ENCODE results near the gene ZNF165. TPM values are rescaled to one million over a fixed set of nuclear protein-coding genes. Genes with fewer than 3 reads are reported as not detected.

The ZNF165 gene
- total and polyA plus RNA-seq, 2 of the 13 experiments (the other 11 are each of a cell fraction or from before 2014, with no cell fraction given) = 0.58 to 8.6 TPM

DNA sequence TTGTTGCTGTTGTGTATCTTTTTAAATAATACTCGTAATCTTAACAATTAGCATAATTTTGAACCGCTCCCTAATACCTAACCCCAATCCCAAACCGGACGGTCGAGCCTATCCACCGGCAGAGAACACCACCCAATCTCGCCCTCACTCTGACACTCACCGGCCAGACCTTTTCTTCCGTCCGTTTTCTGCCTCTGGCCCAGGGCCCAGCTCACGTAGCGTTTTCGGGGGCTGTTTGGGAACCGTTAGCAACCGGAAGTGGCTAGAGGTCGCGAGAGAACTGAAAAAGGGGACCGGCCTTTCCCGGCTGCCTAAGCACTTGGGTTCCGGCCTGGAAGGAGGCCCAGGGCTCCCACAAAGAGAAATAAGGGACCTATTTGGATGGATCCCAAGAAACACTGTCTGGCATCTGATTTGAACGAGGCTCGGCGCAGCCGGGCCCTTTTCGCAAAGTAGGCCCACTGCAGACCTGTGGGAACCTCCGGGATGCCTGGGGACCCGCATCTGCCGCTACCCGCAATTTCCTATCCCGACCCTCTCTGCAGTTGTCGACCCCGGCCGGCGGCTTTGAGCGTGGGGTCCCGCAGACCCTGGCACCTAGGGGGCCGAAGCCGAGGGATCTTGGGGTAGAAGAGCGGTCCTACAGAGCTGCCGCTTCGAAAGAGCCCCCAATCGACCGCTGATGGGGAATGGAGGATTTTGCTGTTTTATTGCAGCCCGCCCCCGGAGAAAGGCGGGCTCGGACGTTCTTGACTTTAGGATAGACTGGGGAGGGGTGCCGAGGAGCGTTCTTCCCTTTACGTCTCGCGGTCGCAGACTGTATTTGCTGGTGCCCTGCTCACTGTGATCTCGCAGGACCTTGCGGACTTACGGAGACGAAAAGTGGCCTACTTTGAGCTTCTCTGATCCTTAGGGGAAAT is 56.5 kb downstream of the ZNF165 start (continued):
- TF ChIP-seq ZNF564 (CRISPR knock-in tag; IDR thresholded peaks at IDR 0.05) (peak; percentile 89), IRX3 (CRISPR knock-in tag; IDR thresholded peaks at IDR 0.05; ENCODE audit: borderline replicate concordance, low read depth) (no peak), SAP130 (CRISPR knock-in tag; IDR thresholded peaks at IDR 0.05; ENCODE audit: low read depth) (peak; percentile 99), KAT2B (IDR thresholded peaks at IDR 0.05; ENCODE audit: borderline replicate concordance, low read depth, low read length) (no peak), ZBTB7A (CRISPR knock-in tag; IDR thresholded peaks at IDR 0.05) (peak; percentile 54; the same call in 1 of the 2 replicates), ZFP62 (CRISPR knock-in tag; IDR thresholded peaks at IDR 0.05) (no peak), ONECUT2 (CRISPR knock-in tag; IDR thresholded peaks at IDR 0.05) (peak; percentile 66; the same call in 1 of the 2 replicates), ZIK1 (CRISPR knock-in tag; IDR thresholded peaks at IDR 0.05; ENCODE audit: borderline replicate concordance, low read depth) (0 out of 2 replicates have a peak, but pooled peaks have one; percentile 73), ZMYM4 (CRISPR knock-in tag; IDR thresholded peaks at IDR 0.05) (peak; percentile 99), HCFC1 (IDR thresholded peaks at IDR 0.05; ENCODE audit: low read depth, low read length) (peak; percentile 82), PAWR (CRISPR knock-in tag; IDR thresholded peaks at IDR 0.05; ENCODE audit: borderline replicate concordance) (0 out of 2 replicates have a peak, but pooled peaks have one; percentile 22), SNAI1 (CRISPR knock-in tag; IDR thresholded peaks at IDR 0.05; ENCODE audit: borderline replicate concordance) (peak; percentile 71; the same call in 1 of the 2 replicates), ZNF17 (CRISPR knock-in tag; IDR thresholded peaks at IDR 0.05) (0 out of 2 replicates have a peak, but pooled peaks have one; percentile 26), SIX1 (CRISPR knock-in tag; IDR thresholded peaks at IDR 0.05; ENCODE audit: borderline replicate concordance) (peak; percentile 46; the same call in 1 of the 2 replicates)
- TF ChIP-seq, protein P1, sequence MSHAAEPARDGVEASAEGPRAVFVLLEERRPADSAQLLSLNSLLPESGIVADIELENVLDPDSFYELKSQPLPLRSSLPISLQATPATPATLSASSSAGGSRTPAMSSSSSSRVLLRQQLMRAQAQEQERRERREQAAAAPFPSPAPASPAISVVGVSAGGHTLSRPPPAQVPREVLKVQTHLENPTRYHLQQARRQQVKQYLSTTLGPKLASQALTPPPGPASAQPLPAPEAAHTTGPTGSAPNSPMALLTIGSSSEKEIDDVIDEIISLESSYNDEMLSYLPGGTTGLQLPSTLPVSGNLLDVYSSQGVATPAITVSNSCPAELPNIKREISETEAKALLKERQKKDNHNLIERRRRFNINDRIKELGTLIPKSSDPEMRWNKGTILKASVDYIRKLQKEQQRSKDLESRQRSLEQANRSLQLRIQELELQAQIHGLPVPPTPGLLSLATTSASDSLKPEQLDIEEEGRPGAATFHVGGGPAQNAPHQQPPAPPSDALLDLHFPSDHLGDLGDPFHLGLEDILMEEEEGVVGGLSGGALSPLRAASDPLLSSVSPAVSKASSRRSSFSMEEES (CRISPR knock-in tag; IDR thresholded peaks at IDR 0.05) = peak; percentile 65; the same call in 1 of the 2 replicates
- TF ChIP-seq, protein P2, sequence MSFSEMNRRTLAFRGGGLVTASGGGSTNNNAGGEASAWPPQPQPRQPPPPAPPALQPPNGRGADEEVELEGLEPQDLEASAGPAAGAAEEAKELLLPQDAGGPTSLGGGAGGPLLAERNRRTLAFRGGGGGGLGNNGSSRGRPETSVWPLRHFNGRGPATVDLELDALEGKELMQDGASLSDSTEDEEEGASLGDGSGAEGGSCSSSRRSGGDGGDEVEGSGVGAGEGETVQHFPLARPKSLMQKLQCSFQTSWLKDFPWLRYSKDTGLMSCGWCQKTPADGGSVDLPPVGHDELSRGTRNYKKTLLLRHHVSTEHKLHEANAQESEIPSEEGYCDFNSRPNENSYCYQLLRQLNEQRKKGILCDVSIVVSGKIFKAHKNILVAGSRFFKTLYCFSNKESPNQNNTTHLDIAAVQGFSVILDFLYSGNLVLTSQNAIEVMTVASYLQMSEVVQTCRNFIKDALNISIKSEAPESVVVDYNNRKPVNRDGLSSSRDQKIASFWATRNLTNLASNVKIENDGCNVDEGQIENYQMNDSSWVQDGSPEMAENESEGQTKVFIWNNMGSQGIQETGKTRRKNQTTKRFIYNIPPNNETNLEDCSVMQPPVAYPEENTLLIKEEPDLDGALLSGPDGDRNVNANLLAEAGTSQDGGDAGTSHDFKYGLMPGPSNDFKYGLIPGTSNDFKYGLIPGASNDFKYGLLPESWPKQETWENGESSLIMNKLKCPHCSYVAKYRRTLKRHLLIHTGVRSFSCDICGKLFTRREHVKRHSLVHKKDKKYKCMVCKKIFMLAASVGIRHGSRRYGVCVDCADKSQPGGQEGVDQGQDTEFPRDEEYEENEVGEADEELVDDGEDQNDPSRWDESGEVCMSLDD (CRISPR knock-in tag; IDR thresholded peaks at IDR 0.05; ENCODE audit: borderline replicate concordance) = peak; percentile 98
- TF ChIP-seq, protein P3, sequence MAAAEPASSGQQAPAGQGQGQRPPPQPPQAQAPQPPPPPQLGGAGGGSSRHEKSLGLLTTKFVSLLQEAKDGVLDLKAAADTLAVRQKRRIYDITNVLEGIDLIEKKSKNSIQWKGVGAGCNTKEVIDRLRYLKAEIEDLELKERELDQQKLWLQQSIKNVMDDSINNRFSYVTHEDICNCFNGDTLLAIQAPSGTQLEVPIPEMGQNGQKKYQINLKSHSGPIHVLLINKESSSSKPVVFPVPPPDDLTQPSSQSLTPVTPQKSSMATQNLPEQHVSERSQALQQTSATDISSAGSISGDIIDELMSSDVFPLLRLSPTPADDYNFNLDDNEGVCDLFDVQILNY (CRISPR knock-in tag; conservative IDR thresholded peaks at IDR 0.05) = no peak; the same call in 1 of the 2 replicates

Data from HepG2 (cell line).